Muscle of arm (tissue), 12 donors: ENCODE measurements around the gene IL1R2. TPM values are rescaled to one million over a fixed set of nuclear protein-coding genes. Genes with fewer than 3 reads are reported as not detected.

Experiments used
- DNase-seq: peaks from one replicate; pipeline ENCODE4 v3.0.0-alpha.2; 2013
- polyA plus RNA-seq, 12 donors: library from polyadenylated mRNA; unstranded; fragments of 120-200 nt; gene quantifications; one replicate each; pipeline ENCODE4 v1.2.1, GENCODE V29; 2013; ENCODE audit not compliant: insufficient read length in 12 of 12

The IL1R2 gene
- polyA plus RNA-seq, 12 donors, result 0.28 to 2.0 (median 0.54) TPM; not detected in 8

DNA sequence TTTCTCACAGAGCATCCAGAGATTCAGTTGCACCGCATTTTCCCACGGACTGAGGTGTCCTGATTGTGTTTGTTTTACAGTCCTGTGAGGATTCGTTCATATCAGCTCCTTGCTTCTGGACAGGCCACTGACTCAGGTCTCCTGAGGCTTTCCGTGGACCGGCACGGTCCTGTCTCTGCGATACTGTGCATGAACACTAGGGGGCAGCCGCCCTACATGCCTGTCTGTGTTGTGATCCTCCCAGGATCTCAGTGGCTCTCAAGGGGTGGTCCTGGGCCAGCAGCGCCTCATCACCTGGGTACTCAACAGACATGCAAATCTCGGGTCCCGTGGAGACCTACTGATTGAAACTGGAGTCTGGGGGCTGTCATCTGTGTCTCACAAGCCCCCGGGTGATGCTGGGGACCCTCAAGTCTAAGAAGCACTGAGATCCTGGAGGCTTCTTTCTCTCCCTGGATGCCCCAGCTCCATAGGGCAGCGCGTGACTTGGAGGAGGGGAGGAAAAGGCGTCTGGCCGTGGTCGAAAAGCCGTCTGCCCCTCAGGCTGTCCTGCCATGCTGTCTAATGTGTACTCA, 28.9 kb downstream of the IL1R2 start:
- DNase-seq, result peak; percentile 82

DNA sequence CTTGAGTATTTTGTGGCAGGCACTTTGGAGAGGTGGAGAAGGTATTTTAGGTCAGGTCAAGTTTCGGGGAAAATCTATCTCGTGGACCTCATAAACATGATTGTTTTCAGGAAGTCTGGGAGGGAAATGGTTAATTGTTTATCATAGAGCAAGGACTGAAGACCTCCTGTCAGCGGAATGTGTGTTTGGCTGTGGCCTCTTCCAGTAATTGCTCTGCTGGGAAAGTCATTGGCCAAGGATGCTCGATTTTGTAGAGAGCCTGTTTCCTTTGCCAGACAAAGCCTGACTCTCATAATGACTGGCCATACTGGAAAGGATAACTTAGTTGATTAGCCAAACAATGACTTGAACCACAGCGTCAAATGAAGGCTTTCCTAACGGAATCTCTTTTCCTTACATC, 30.0 kb downstream of the IL1R2 start:
- DNase-seq, result peak; percentile 79

DNA sequence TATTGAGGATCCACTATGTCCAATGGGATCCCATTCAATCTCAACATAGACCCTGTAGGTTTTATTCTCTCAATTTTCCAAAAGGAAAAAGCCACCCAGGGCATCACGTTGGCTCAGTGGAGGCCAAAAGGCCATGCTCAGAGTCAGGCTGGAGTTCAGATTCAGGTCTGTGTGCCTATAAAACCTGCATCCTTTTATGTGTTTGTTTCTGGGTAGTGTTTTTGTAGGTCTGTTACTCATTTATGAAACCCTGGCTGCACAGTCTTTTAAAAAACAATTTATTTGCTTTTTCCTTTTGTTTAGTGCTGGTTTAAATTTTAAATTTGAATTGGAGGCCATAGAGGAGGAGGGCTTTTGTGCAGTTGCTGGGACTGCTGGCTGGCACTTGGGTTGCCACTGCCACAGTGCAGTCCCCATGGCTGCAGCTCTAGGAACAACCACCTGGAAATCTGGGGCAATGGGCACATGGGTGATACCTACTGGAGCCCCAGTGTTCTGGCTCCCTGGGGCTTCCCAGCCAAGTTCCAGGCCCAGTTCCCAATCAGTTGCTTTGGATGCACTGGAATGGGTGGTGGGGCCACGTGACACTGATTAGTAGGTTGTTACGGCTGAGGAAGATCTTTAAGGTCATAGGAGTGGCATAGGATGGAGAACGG, 31.3 kb downstream of the IL1R2 start:
- no peak for DNase-seq

DNA sequence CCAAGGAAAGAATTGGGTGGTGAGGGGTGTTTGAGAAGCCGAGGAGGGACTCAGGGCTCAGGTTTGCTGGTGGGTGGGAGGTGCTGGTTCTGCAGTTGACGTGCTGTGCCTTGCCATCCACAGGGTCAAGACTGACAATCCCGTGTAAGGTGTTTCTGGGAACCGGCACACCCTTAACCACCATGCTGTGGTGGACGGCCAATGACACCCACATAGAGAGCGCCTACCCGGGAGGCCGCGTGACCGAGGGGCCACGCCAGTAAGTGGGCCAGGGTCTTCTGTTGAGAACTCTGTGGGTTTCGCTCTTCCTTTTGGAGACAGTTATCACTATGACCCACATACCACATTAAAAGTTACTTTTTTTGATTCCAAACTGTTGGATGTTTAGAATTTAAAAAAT, 32.6 kb downstream of the IL1R2 start:
- no peak for DNase-seq

DNA sequence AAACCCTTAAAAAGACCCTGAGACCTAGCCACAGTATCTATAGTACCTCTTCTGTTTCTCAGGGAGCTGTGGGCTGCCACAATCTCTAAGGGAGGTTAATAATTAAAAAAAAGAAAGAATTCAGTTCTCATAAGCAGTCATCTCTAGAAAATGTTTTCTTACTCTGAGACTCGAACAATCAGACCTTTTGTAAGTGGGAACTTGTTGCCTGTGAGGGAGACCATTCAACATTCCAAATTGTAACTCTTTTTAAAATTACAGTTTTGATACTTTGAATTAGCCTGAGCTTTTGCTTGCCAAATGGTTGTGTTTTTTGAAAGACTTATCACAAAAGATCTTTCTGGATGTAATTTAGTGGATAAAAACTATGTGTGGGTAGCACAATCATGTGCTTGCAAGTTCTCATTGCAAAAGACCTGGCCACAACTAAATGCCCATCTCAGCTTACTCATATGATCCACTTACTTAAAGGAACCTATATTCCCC, 33.3 kb downstream of the IL1R2 start:
- DNase-seq, result no peak

DNA sequence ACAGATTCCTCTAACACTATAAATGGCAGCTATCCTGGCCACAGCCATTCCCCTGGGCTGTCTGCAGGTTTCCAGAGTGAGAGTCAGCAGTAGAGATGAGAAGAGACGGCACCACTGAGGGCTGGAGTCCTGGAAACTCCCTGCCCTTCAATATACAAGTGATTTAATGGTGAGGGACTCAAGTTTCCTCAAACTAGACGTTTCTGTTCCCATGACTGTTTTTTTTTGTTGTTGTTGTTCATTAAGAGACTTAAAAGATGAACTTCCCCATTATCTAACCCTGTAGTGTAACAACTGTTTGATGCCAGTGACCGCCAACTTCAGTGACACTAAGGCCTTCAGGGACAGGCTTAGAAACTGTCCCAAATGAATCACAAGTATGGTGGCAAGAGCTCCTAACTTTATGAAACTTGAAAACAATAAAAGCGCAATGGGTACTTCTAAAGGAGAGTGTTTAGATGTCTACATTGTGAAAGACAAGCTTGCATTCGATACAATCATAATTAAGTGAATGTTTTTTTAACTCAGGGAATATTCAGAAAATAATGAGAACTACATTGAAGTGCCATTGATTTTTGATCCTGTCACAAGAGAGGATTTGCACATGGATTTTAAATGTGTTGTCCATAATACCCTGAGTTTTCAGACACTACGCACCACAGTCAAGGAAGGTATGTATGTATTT, 34.0 kb downstream of the IL1R2 start:
- no peak for DNase-seq

DNA sequence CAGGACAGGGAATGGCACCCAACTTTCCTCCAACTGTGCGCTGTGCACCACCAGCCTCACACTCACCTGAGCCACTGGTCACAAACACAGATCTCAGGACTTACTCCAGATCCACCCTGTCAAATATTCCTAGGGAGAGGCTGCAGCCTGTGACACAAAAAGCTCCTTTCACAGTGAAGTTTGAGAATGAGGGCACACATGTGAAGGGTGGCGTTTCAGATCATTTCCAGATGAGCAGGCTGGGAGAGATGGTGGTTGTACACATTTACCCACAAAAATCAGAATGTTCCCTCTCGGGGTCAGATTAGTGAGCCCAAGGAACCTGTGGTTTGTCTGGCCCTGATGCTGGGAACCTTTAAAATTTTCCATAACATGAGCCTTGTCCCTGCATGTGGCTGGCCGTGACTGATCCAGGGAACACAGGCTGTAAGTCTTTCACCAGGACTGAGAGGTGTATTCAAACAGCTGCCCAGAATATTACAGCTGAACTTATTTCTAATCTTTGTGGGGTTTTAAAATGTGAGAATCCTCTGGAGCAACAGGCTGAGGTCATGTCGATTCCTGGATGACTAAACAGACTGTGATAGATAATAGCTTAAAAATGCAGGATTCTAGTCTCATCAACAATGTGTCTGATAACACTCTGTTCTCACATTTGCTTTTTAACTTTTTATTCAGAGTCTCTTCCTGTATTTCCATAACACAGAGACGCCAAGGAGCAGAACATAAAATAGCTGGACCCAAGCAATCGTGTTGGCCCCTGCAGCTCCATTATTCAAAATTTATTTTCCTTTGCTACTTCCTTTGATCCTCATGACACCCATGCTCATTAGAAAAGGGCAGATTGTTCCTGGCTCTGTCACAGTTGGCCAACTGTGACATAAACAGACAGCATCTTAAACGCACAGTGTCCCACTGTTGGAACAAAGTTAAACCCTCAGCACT, 35.5 kb downstream of the IL1R2 start:
- DNase-seq, result peak; percentile 32

DNA sequence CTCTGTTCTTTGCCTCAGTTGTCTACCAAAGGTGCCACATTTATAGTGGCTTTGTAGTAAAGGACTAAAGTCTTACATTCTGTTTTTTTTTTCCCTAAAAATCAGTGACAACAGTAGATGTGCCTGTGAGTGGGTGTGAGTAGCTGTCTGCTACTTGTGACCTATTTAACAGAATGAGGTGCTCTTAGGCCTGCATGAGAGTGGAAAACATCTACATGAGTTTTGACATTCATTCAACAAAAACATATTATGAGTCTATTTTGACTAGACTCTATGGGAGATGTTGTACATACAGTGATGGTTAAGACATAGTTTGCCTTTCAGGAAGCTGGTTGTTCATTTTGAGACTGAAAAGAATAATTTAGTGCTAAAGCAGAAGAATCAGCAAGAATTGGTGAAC, 36.7 kb downstream of the IL1R2 start:
- DNase-seq, result no peak

DNA sequence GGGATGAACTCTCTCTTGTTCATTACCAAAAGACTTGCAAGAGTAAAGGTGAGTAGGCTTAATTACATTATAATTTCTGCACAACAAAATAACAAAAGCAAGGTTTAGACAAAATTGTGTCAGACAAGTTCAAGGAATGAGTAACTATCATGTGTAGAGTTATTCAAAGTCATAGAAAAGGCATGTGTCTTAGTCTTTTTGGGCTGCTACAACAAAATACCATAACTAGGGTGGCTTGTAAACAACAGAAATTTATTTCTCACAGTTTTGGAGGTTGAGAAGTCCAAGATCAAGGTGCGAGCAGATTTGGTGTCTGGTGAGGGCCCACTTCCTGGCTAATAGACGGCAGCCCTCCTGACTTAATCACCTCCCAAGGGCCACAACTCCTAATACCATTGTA, 37.6 kb downstream of the IL1R2 start:
- no peak for DNase-seq

DNA sequence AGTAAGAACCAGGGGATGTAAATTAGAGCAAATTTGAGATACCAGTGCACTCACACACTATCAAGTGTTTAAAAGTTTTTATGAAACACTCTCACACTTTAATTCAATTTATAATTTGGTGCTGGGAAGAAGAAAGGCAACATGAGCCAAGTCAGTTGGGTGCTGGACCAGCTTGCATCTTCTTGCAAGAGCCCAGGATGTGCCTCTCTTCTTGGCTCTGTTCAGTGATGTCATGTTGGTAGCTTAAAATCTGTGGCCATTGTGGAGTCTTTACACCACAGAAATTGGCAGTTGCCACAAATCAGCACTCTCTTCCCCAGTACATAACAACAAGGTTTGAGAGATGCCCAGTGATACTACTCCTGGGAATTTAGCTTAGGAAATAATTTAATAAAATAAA, 38.2 kb downstream of the IL1R2 start:
- DNase-seq, result no peak

DNA sequence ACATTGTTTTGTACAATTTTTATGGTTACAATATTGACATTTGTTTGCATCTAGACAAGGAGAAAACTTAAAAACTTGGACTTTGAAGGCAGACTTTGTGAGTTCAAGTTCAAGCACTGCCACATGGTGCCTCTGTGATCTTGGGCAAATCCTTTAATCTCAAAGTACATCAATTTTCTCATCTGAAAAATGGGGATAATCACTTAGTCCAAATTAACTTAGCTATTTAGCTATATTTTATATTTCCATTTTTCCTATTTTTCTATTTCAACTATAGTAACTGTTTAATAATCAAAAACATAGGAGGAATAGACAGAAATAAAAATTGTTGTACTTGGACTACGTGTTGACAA, 38.7 kb downstream of the IL1R2 start:
- DNase-seq, result no peak

DNA sequence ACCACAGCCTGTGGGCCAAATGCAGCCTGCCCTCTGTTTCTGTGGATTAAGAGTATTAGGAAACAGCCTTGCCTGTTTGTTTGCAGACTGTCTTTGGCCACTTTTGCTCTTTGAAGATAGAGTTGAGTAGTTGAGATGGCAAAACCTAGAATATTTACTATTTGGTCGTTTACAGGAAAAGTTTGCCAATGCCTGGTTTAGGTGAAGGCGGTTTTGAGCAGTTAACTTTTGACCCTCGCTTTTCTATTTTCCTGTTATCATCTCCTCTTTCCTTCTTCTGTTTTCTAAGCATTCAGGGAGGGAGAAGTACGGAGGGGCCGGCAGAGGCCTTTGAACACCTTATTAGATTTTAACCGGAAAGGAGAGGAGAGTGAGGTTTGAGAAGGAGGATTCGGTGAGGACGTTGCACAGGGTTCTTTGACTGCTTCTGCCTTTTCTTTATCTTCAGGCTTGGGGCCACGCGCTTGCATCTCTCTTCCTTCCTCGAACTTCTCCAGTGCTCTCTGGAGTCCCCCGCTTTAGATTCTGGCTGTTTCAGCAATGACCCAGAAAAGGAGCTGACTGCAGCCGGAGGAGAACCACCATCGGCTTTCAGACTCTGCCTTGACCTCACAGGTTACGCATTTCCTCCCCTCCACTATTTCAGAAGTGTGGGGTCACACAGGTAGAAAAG, 39.2 kb downstream of the IL1R2 start:
- DNase-seq, result no peak

DNA sequence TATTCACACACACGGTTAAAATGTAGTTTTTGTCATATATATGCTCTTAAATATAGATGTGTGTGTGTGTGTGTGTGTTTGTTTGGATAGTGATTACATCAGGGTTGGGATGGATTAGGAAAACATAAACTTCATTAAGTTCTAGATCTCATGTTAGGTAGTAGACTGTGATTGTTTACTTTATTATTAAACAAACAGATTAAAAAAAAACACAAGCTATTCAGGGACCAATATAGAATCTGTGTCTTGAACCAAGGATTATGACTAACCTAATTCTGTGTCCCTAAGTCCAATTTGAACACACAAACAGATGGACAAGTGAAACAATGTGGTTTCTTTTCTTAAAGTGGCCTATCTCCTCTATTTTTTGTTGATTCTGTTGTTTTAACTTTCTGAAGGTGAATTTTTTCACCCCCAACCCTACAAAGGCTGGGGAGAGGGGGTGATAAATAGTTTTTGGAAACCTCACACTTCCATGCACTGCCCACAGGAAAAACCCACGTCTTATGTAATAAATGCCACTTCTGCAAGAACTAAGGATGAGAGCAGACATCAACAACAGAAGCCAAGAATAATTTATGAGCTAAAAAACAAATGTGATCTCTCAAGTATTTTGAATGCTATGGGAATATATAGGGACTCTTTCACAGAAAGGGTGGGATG, 40.7 kb downstream of the IL1R2 start:
- no peak for DNase-seq

DNA sequence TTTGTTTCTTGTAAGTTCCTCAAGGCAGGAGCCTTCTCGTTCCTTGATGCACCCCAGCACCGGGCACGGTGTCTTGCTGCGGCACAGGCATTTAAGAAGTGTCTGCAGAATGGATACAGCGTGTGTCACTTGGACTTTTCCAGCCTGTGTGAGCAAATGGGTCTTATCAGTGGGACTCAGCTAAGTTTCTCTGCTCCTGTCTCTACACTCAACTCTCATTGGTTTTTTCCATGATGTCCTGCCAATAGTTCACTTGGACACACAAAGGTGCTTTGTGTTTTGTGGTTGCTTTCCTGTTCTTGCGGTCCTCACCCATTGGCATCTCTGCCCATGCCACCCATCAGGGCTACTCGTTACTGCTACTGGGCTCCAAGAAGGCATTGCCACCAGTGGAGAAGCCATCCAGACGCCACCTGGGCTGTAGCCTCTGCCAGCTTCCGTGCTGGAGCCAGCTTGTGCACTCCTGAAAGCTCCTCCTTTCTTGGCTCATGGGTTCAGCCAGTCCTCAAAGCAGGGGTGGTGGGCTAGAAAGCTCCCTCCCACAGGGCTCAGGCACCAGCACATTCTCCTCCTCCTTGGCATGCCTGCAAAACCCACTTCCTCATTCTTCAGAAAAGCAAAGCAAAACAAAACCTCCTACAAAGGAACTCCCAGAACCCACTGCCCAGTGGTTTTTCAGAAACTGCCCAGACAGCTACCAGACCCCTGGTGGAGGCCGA, 41.4 kb downstream of the IL1R2 start:
- DNase-seq, result no peak

DNA sequence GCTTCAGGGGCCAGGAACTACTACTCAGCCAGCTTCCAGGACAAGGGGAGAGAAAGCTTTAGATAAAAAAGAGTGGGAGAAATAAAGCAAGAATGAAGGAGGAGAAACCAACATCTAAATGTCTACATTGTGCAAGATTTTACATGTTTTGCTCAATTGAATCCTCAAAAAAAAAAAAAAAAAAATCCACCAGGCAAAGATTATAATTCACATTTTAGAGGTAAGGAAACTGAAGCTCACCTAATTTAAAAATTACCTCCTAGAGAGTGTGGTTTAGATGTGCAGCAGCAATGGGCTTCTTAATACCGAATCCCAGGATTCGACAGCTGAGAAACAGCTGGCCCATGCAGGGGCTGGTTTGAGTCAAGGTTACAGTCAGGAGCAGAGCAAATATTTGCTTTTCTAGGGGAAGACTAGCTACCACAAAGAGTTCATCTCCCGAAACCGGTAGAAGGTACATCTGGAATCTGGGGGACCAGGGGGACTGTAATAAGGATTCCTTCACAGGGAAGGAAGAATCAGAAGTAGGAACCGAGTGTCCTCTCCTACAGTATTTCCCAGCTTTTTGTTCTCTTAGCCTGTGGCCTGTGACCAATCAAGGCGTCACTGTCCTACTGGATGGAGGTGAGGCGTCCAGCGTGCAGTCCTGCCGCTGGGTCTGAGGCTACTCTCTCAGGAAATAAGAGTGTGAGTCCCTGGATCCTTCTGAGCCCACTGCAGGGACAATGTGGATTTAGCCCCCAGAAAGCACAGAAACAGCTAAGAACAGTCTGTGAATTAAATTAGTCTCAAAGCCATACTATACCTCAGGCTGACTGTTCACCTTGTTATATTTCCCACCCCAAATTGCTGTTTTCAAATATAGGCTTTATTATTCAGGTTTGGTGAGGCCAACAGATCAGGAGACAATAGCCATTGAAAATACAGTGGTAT, 42.3 kb downstream of the IL1R2 start:
- DNase-seq, result no peak

DNA sequence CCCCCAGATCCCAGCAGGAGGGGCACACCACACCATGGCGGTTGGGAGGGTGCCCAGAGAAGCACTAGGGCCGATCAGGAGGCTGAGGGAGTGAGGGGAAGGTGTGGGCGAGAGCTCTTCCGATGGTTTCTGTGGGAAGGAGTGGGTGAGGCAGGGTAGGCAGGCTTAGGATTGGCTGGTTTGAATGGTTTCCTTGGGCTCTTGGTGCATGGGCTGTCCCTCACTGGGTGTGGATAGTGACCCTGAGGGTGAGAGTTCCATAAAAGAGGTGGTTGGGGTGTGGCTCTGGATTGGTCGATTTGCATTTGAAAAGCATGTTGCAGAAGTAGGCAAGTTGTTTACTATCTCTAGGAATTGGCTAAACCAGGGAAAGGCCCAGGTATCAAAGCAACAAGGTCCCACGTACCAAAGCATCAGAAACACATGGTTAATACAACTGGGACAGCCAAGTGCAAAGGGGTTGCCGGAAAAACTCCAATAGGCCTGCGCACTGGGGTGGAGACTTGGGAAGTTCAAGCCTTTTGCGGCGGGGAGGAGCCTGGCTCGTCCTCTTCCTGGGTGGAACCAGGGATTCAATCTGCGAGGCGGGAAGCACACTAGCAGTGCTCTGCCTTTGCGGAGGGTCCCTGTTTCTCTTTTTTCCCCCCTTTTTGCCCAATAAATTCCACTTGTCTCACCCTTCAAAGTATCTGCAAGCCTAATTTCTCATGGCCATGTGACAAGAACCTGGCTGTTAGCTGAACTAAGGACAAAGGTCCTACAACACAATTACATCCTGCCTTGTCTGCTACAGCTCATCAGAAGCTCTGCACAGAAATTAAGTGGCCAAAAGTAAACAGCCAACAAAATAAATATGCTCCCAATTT, 43.2 kb downstream of the IL1R2 start:
- no peak for DNase-seq

DNA sequence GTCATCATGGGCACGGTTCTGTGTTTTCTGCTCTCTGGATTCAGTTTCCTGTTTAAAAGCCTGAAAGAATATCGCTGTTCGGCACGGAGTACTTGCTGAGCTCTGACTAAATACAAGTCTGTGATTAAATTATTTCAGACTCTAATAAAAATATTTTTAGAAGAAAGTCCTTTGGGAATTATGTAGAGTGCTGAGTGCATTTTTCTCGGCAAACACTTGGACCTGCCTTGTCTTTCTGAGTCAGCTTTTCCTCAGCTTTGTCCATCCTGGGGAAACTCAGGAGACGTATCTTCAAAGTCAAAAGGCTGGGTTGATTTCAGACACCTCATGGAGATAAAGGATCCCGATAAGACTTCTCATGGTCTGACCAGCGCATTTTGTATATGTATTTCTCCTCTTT, 45.9 kb downstream of the IL1R2 start:
- peak; percentile 66 for DNase-seq

DNA sequence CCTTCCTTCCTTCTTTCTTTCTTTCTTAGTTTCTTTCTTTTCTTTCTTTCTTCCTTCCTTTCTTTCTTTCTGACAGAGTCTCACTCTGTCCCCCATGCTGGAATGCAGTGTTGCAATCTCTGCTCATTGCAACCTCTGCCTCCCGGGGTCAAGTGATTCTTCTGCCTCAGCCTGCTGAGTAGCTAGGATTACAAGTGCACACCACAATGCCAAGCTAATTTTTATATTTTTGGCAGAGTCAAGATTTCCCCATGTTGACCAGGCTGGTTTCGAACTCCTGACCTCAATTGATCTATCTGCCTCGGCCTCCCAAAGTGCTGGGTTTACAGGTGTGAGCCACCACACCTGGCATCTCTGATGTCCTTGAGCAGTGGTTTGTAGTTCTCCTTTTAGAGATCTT, 48.5 kb downstream of the IL1R2 start:
- no peak for DNase-seq
